Inflammatory macrophage treated with lipopolysaccharide for 1 hour (primary cell): ENCODE data around the gene HLA-DPB1.
"Not testable (repeated sequence)": the region's sequence is repeated elsewhere in the genome, so short reads cannot be mapped to it uniquely, and the experiment has no call there.

ENCODE experiments used
- DNase-seq, 2 donors: peaks; one replicate each; pipeline ENCODE4 v3.0.0-alpha.2; 2020 to 2022

HLA-DPB1 gene

GRCh38 chr6:33071569-33071968 lies 4.2 kb upstream of the HLA-DPB1 start:
- DNase-seq, result no peak

- peak in 1 of 2 donors; percentile 26 for DNase-seq
Measured at GRCh38 chr6:33072508-33073100, 3.2 kb upstream of the HLA-DPB1 start.

- peak; percentile 87 to 88 for DNase-seq
Measured at GRCh38 chr6:33073431-33073871, 2.3 kb upstream of the HLA-DPB1 start, which contains the start of gene HLA-DPA1. HLA-DPA1 (minus strand) TSS chr6:33073649.

- DNase-seq, result no peak
Measured at GRCh38 chr6:33075208-33075567, 602 bp upstream of the HLA-DPB1 start.

- DNase-seq, result no peak
Measured at GRCh38 chr6:33076406-33076934, 680 bp downstream of the HLA-DPB1 start.

GRCh38 chr6:33077908-33078307 lies 2.1 kb downstream of the HLA-DPB1 start:
- DNase-seq, result peak in 1 of 2 donors; percentile 34

GRCh38 chr6:33078442-33078841 lies 2.7 kb downstream of the HLA-DPB1 start:
- no peak for DNase-seq

- no peak for DNase-seq
Measured at GRCh38 chr6:33078919-33079521, 3.2 kb downstream of the HLA-DPB1 start.

GRCh38 chr6:33079580-33079979 lies 3.8 kb downstream of the HLA-DPB1 start:
- no peak for DNase-seq

GRCh38 chr6:33080127-33081089 lies 4.6 kb downstream of the HLA-DPB1 start:
- peak in 1 of 2 donors; percentile 51 for DNase-seq

GRCh38 chr6:33081098-33081824 lies 5.5 kb downstream of the HLA-DPB1 start:
- no peak for DNase-seq

- peak; percentile 63 to 89 for DNase-seq
Measured at GRCh38 chr6:33082702-33083101, 6.9 kb downstream of the HLA-DPB1 start.

- no peak for DNase-seq
Measured at GRCh38 chr6:33085627-33086026, 9.8 kb downstream of the HLA-DPB1 start.

- DNase-seq, result no peak
Measured at GRCh38 chr6:33088258-33088930, 12.6 kb downstream of the HLA-DPB1 start.

- DNase-seq, result no peak
Measured at GRCh38 chr6:33088931-33089620, 13.3 kb downstream of the HLA-DPB1 start.

- DNase-seq, result peak in 1 of 2 donors; percentile 53
Measured at GRCh38 chr6:33091957-33092356, 16.2 kb downstream of the HLA-DPB1 start.

GRCh38 chr6:33092385-33092784 lies 16.6 kb downstream of the HLA-DPB1 start:
- DNase-seq, result no peak

GRCh38 chr6:33093855-33094254 lies 18.1 kb downstream of the HLA-DPB1 start:
- DNase-seq, result no peak

GRCh38 chr6:33095681-33096080 lies 19.9 kb downstream of the HLA-DPB1 start:
- no peak for DNase-seq

- not testable (repeated sequence) for DNase-seq
Measured at GRCh38 chr6:33101121-33101737, 25.4 kb downstream of the HLA-DPB1 start.

- no peak for DNase-seq
Measured at GRCh38 chr6:33103776-33104175, 28.0 kb downstream of the HLA-DPB1 start.
